Measurements from ENCODE around the gene DOCK9. TPM values are rescaled to one million over a fixed set of nuclear protein-coding genes. Genes with fewer than 3 reads are reported as not detected.

The DOCK9 gene
- total RNA-seq, 4 donors from 2014 or later = 31.4 to 46.7 (median 45.6) TPM

DNA sequence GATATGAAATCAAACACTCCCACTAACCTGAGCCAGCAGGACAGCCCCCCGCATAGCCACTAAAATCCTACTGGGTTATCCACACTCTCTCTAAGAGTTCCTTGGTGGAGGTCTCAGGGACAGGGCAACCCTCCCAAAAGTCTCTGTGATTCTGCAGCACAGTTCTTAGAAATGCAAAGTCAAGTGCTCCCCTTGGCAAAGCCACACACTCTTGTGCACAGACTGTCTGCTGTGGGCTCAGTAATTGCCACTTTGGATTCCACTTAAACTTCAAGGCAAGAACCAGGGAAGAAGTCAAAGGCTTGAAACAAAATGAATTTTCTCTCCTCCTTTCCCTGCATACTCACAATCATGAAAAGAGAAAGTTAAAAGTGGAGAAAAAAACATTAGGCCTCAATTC lies 61.5 kb downstream of the DOCK9 start:
- intact Hi-C loops (cut with DNase I; ENCODE audit: low total_unique reads) (no loop called here), in situ Hi-C loops (cut with MboI; ENCODE audit: low sequenced_read_pairs in 4 of 4) (no loop called here)
- no peak overlapping the region for H3K4me3 ChIP-seq
- peaks cover 0 to 6% of the 10 kb centered on the region in 2 donors for H3K36me3 ChIP-seq
- TF ChIP-seq POLR2A (IDR thresholded peaks at IDR 0.05) = no peak
- no peaks in the 10 kb centered on the region for H3K27me3 ChIP-seq
- peaks cover 22 to 29% of the 10 kb centered on the region in 2 donors for H3K4me1 ChIP-seq
- DNase-seq (no peak), ATAC-seq (no peak)
- no peaks in the 10 kb centered on the region for H3K9me3 ChIP-seq
- peak overlapping the region in 2 of 4 donors; percentile 43 to 78 for H3K27ac ChIP-seq

DNA sequence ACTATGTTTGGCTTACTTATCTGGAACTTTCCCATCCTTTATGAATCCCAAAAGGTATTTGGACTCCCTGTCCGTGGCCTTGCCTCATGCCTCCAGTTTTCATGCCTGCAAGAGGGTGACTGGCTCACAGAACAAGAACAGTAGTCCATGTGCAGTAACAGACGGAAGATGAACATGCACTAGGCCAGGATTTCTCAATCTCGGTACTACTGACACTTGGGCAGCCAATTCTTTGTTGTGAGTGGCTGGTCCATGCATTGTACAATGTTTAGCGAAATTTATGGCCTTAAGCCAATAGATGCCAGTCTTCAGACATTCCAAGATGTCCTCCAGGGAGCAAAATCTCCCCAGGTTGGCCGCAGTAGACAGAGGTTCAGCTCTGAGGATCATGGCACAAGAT lies 61.9 kb downstream of the DOCK9 start:
- Histone ChIP-seq H3K4me1 (peaks cover 22 to 30% of the 10 kb centered on the region in 2 donors), H3K9me3 (no peaks in the 10 kb centered on the region), H3K36me3 (peaks cover 0 to 6% of the 10 kb centered on the region in 2 donors), H3K27ac (peak overlapping the region in 3 of 4 donors; percentile 23 to 78 (median 43)), H3K4me3 (no peak overlapping the region), H3K27me3 (no peaks in the 10 kb centered on the region)
- TF ChIP-seq, protein P1, sequence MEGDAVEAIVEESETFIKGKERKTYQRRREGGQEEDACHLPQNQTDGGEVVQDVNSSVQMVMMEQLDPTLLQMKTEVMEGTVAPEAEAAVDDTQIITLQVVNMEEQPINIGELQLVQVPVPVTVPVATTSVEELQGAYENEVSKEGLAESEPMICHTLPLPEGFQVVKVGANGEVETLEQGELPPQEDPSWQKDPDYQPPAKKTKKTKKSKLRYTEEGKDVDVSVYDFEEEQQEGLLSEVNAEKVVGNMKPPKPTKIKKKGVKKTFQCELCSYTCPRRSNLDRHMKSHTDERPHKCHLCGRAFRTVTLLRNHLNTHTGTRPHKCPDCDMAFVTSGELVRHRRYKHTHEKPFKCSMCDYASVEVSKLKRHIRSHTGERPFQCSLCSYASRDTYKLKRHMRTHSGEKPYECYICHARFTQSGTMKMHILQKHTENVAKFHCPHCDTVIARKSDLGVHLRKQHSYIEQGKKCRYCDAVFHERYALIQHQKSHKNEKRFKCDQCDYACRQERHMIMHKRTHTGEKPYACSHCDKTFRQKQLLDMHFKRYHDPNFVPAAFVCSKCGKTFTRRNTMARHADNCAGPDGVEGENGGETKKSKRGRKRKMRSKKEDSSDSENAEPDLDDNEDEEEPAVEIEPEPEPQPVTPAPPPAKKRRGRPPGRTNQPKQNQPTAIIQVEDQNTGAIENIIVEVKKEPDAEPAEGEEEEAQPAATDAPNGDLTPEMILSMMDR (IDR thresholded peaks at IDR 0.05 in 4 of 5, conservative IDR thresholded peaks at IDR 0.05 in 1 of 5) = no peak
- TF ChIP-seq POLR2A (IDR thresholded peaks at IDR 0.05) = no peak
- ATAC-seq (no peak), DNase-seq (no peak)
- intact Hi-C loops (cut with DNase I; ENCODE audit: low total_unique reads) (no loop called here), in situ Hi-C loops (cut with MboI; ENCODE audit: low sequenced_read_pairs in 4 of 4) (no loop called here)

- no peak for ATAC-seq
- H3K27me3 ChIP-seq = no peaks in the 10 kb centered on the region
- TF ChIP-seq POLR2A (IDR thresholded peaks at IDR 0.05) = no peak
- TF ChIP-seq, protein P1 (IDR thresholded peaks at IDR 0.05 in 4 of 5, conservative IDR thresholded peaks at IDR 0.05 in 1 of 5) = no peak
- peaks cover 22 to 34% of the 10 kb centered on the region in 2 donors for H3K4me1 ChIP-seq
- in situ Hi-C loops (cut with MboI; ENCODE audit: low sequenced_read_pairs in 4 of 4) (no loop called here), intact Hi-C loops (cut with DNase I; ENCODE audit: low total_unique reads) (no loop called here)
- no peak for DNase-seq
- no peaks in the 10 kb centered on the region for H3K9me3 ChIP-seq
- no peak overlapping the region for H3K4me3 ChIP-seq
- H3K36me3 ChIP-seq = peaks cover 0 to 6% of the 10 kb centered on the region in 2 donors
- H3K27ac ChIP-seq = peak overlapping the region in 1 of 4 donors; percentile 78
These were observed 62.3 kb downstream of the DOCK9 start for GRCh38 chr13:98915563-98915962.

GRCh38 chr13:98913741-98914140 lies 64.1 kb downstream of the DOCK9 start:
- peaks cover 0 to 6% of the 10 kb centered on the region in 2 donors for H3K36me3 ChIP-seq
- intact Hi-C loops (cut with DNase I; ENCODE audit: low total_unique reads) = no loop called here
- H3K4me3 ChIP-seq = no peak overlapping the region
- H3K4me1 ChIP-seq = peaks cover 22 to 42% of the 10 kb centered on the region in 2 donors
- DNase-seq (no peak), ATAC-seq (no peak)
- no peak for TF ChIP-seq POLR2A (IDR thresholded peaks at IDR 0.05)
- TF ChIP-seq, protein P1 (IDR thresholded peaks at IDR 0.05 in 4 of 5, conservative IDR thresholded peaks at IDR 0.05 in 1 of 5) = no peak
- peak overlapping the region; percentile 1 to 78 (median 45) for H3K27ac ChIP-seq
- no peaks in the 10 kb centered on the region for H3K9me3 ChIP-seq
- H3K27me3 ChIP-seq = no peaks in the 10 kb centered on the region
- in situ Hi-C loops (cut with MboI; ENCODE audit: low sequenced_read_pairs in 4 of 4) = no loop called here

DNA sequence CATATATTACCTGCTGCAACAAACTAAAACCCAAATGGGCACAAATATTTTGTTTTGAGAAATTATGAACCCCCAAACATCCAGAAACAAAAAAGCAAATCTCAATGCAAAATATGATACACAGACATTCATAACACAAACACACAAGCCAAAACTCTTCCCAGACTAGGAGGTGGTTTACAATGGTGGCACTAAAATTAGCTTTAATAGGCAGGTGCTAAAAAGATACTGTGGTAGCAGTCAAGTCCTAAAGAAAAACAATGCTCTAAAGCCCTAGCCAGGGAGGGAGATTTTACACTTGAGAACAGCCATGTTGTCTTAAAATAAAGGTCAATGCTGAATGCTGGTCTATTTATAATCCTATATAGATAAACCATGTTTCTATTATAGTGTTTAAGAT lies 65.0 kb downstream of the DOCK9 start:
- TF ChIP-seq, protein P1 (IDR thresholded peaks at IDR 0.05 in 4 of 5, conservative IDR thresholded peaks at IDR 0.05 in 1 of 5) = no peak
- TF ChIP-seq POLR2A (IDR thresholded peaks at IDR 0.05) = no peak
- intact Hi-C loops (cut with DNase I; ENCODE audit: low total_unique reads) (no loop called here), in situ Hi-C loops (cut with MboI; ENCODE audit: low sequenced_read_pairs in 4 of 4) (no loop called here)
- Histone ChIP-seq H3K4me3 (no peak overlapping the region), H3K9me3 (no peaks in the 10 kb centered on the region), H3K36me3 (peaks cover 0 to 6% of the 10 kb centered on the region in 2 donors), H3K4me1 (peaks cover 22 to 39% of the 10 kb centered on the region in 2 donors), H3K27ac (peak overlapping the region; percentile 1 to 78 (median 69)), H3K27me3 (no peaks in the 10 kb centered on the region)
- no peak for DNase-seq
- ATAC-seq = no peak

Measured in gastrocnemius medialis (tissue), 4 donors.